HL-60 (cell line): ENCODE measurements around the gene SLC17A4.

ENCODE experiments used
- DNase-seq, 2 experiments: peaks; one replicate each; pipeline ENCODE4 v3.0.0-alpha.2; 2010 to 2020; ENCODE audit warnings: low read depth in 1 of 2, low spot score in 1 of 2
- H3K27ac ChIP-seq: fragments of 250-450 bp; sonication (Bioruptor Pico); replicated peaks from 2 replicates; pipeline ENCODE4 v1.5.1; 2020; ENCODE audit warnings: mild to moderate bottlenecking, moderate library complexity
- H3K27me3 ChIP-seq: fragments of 250-450 bp; sonication (Bioruptor Pico); 2 replicates; pipeline ENCODE4 v1.5.1; 2021; ENCODE audit warnings: mild to moderate bottlenecking, moderate library complexity; ENCODE audit not compliant: insufficient read depth, poor library complexity, severe bottlenecking
- H3K4me3 ChIP-seq: replicated peaks from 2 replicates; pipeline ENCODE4 v1.5.1; 2011; ENCODE audit warnings: mild to moderate bottlenecking, control low read depth, low read length; ENCODE audit not compliant: insufficient read depth
- GABPA ChIP-seq: IDR thresholded peaks from 2 replicates; pipeline ENCODE4 v1.6.1; 2012; ENCODE audit warnings: low read depth
- POLR2AphosphoS5 ChIP-seq: IDR thresholded peaks from 2 replicates; pipeline ENCODE4 v1.6.1; 2012; ENCODE audit warnings: low read depth
- SPI1 ChIP-seq: IDR thresholded peaks from 2 replicates; pipeline ENCODE4 v1.6.1; 2012; ENCODE audit warnings: low read depth, mild to moderate bottlenecking, borderline replicate concordance
- TF ChIP-seq, protein P1 (sequence below): IDR thresholded peaks from 2 replicates; pipeline ENCODE4 v1.6.1; 2012; ENCODE audit warnings: low read depth; ENCODE audit not compliant: insufficient replicate concordance
- TF ChIP-seq, protein P2 (sequence below): IDR thresholded peaks from one replicate; pipeline ENCODE4 v1.5.1; 2011; ENCODE audit warnings: low read length, control low read depth, inconsistent platforms; ENCODE audit not compliant: insufficient read depth

Gene SLC17A4

DNA sequence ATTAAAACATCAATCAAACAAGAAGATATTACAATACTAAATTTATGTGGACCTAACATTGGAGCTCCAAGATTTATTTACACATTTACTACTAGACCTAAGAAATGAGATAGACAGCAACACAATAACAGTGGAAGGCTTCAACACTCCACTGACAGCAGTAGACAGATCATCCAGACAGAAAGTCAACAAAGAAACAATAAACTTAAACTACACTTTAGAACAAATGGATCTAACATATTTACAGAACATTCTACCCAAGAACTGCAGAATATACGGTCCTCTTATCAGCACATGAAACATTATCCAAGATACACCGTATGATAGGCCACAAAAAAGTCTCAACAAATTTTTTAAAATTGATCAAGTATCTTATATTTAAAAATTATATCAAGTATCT lies 50.3 kb downstream of the SLC17A4 start:
- Histone ChIP-seq H3K27ac (no peak overlapping the region), H3K27me3 (peaks cover 3% of the 10 kb centered on the region), H3K4me3 (no peak overlapping the region)
- no peak for DNase-seq
- TF ChIP-seq, protein P1, sequence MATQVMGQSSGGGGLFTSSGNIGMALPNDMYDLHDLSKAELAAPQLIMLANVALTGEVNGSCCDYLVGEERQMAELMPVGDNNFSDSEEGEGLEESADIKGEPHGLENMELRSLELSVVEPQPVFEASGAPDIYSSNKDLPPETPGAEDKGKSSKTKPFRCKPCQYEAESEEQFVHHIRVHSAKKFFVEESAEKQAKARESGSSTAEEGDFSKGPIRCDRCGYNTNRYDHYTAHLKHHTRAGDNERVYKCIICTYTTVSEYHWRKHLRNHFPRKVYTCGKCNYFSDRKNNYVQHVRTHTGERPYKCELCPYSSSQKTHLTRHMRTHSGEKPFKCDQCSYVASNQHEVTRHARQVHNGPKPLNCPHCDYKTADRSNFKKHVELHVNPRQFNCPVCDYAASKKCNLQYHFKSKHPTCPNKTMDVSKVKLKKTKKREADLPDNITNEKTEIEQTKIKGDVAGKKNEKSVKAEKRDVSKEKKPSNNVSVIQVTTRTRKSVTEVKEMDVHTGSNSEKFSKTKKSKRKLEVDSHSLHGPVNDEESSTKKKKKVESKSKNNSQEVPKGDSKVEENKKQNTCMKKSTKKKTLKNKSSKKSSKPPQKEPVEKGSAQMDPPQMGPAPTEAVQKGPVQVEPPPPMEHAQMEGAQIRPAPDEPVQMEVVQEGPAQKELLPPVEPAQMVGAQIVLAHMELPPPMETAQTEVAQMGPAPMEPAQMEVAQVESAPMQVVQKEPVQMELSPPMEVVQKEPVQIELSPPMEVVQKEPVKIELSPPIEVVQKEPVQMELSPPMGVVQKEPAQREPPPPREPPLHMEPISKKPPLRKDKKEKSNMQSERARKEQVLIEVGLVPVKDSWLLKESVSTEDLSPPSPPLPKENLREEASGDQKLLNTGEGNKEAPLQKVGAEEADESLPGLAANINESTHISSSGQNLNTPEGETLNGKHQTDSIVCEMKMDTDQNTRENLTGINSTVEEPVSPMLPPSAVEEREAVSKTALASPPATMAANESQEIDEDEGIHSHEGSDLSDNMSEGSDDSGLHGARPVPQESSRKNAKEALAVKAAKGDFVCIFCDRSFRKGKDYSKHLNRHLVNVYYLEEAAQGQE, result no peak
- no peak for TF ChIP-seq POLR2AphosphoS5
- TF ChIP-seq, protein P2, sequence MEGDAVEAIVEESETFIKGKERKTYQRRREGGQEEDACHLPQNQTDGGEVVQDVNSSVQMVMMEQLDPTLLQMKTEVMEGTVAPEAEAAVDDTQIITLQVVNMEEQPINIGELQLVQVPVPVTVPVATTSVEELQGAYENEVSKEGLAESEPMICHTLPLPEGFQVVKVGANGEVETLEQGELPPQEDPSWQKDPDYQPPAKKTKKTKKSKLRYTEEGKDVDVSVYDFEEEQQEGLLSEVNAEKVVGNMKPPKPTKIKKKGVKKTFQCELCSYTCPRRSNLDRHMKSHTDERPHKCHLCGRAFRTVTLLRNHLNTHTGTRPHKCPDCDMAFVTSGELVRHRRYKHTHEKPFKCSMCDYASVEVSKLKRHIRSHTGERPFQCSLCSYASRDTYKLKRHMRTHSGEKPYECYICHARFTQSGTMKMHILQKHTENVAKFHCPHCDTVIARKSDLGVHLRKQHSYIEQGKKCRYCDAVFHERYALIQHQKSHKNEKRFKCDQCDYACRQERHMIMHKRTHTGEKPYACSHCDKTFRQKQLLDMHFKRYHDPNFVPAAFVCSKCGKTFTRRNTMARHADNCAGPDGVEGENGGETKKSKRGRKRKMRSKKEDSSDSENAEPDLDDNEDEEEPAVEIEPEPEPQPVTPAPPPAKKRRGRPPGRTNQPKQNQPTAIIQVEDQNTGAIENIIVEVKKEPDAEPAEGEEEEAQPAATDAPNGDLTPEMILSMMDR, result no peak
- no peak for TF ChIP-seq SPI1
- no peak for TF ChIP-seq GABPA

DNA sequence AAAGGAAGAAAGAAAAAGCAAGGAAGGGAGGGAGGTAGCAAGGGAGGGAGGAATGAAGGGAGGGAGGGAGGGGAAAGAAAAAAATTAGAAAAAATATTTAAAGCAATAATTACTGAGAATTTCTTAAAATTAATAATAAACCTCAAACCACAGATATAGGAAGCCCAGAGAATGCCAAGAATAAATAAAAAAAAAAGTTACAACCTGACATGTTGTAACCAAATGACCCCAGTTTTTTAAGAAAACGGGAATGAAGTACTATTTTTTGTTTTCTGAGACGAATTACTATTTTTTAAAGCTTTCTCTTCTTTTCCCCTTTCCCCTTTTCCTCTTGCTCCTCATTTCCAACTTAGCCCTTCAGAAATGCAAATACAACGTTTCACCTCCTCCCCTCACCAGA lies 60.7 kb downstream of the SLC17A4 start:
- DNase-seq, result no peak
- Histone ChIP-seq H3K27ac (no peak overlapping the region), H3K4me3 (no peak overlapping the region), H3K27me3 (no peaks in the 10 kb centered on the region)
- TF ChIP-seq, protein P2, result no peak
- TF ChIP-seq SPI1, result no peak
- TF ChIP-seq, protein P1, result no peak
- TF ChIP-seq POLR2AphosphoS5, result no peak
- TF ChIP-seq GABPA, result no peak

DNA sequence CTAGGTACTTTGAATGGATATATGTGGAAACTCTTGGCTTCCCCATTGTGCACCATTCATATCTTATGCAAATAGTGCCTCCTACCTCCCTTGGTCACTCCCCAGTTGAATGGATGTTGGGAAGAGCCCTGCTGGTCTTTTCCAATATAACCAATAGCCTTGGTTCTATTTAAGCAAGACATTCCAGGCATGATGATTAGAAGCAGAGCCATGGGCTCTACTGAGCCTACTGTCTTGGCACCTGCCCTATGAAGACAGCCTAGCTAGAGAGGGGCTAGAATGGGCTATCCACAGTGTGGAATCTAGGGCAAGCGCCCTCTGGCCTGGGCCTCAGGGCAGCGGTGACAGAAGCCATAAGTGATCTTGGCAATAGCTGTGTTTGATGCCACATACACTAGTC lies 61.7 kb downstream of the SLC17A4 start:
- TF ChIP-seq, protein P2, result no peak
- TF ChIP-seq, protein P1, result no peak
- TF ChIP-seq GABPA, result no peak
- TF ChIP-seq POLR2AphosphoS5, result no peak
- no peak for TF ChIP-seq SPI1
- Histone ChIP-seq H3K27me3 (no peaks in the 10 kb centered on the region), H3K27ac (no peak overlapping the region), H3K4me3 (no peak overlapping the region)
- DNase-seq, result no peak
